ENCODE results near the gene EPHB1. TPM values are rescaled to one million over a fixed set of nuclear protein-coding genes. Genes with fewer than 3 reads are reported as not detected.

The EPHB1 gene
- total RNA-seq, 1 experiment from 2014 or later = 0.86 TPM

GRCh38 chr3:135229018-135229495 is 434.0 kb downstream of the EPHB1 start:
- no peak overlapping the region for H3K27ac ChIP-seq (ENCODE audit: low read depth, low read length)
- H2AFZ ChIP-seq (ENCODE audit: low read depth, low read length, poor library complexity, severe bottlenecking) = no peak overlapping the region
- no peaks in the 10 kb centered on the region; the same call in none of the 2 replicates for H3K27me3 ChIP-seq (ENCODE audit: insufficient read depth, low read length)
- H3K9ac ChIP-seq (ENCODE audit: low read length) = no peak overlapping the region
- POLR2A ChIA-PET = no interaction called here
- H3K9me2 ChIP-seq (ENCODE audit: insufficient read depth) = no peaks in the 10 kb centered on the region
- DNase-seq (ENCODE audit: low read depth, low spot score) (no peak), ATAC-seq (peak; percentile 63)
- H4K20me1 ChIP-seq (ENCODE audit: insufficient read depth) = no peaks in the 10 kb centered on the region
- H3K9me3 ChIP-seq (ENCODE audit: control insufficient read depth in 1 of 2, insufficient read depth in 1 of 2, low read depth in 1 of 2, low read length in 2 of 2) = no peaks in the 10 kb centered on the region
- TF ChIP-seq CEBPB (IDR thresholded peaks at IDR 0.05; ENCODE audit: low read depth) (no peak), JUND (IDR thresholded peaks at IDR 0.05) (no peak), CBX3 (IDR thresholded peaks at IDR 0.05; ENCODE audit: low read depth) (no peak), TCF7L2 (IDR thresholded peaks at IDR 0.05; ENCODE audit: borderline replicate concordance, extremely low read depth, insufficient read depth, insufficient read length) (no peak), ELF1 (IDR thresholded peaks at IDR 0.05; ENCODE audit: borderline replicate concordance, low read depth) (no peak), CTCF (IDR thresholded peaks at IDR 0.05 in 2 of 3, conservative IDR thresholded peaks at IDR 0.05 in 1 of 3; ENCODE audit: borderline replicate concordance in 1 of 3, insufficient read depth in 1 of 3, low read depth in 2 of 3, low read length in 2 of 3) (no peak)
- H3K36me3 ChIP-seq (ENCODE audit: control insufficient read depth in 1 of 2, insufficient read depth in 2 of 2, low read length in 2 of 2) = no peaks in the 10 kb centered on the region
- H3K79me2 ChIP-seq (ENCODE audit: insufficient read depth, low read length) = no peaks in the 10 kb centered on the region
- H3K4me1 ChIP-seq (ENCODE audit: control insufficient read depth in 1 of 2, insufficient read depth in 2 of 2, low read length in 2 of 2) = no peaks in the 10 kb centered on the region
- BruUV-seq (replicated peaks) = no TSS peak
- no peak overlapping the region for H3K4me2 ChIP-seq (ENCODE audit: low read length)
- no peak overlapping the region for H3K4me3 ChIP-seq (replicated peaks in 1 of 2; ENCODE audit: low read depth in 1 of 2, low read length in 2 of 2)
- RAD21 ChIA-PET (ENCODE audit: low non-redundant PET in 1 of 2, low total read pairs in 2 of 2, uncharacterized antibody in 2 of 2, unreplicated experiment in 2 of 2) = no interaction called here
- intact Hi-C loops (cut with micrococcal nuclease) = loop anchor here (1.0 kb wide), 1 partner anchor 29 kb away; no protein-coding TSS in a partner anchor
- CTCF ChIA-PET = interaction anchor here (1.1 kb wide), 1 partner anchor 275 kb away, joined by 3 read pairs; no protein-coding TSS in a partner anchor

- H3K36me3 ChIP-seq (ENCODE audit: control insufficient read depth in 1 of 2, insufficient read depth in 2 of 2, low read length in 2 of 2) = no peaks in the 10 kb centered on the region
- H3K4me2 ChIP-seq (ENCODE audit: low read length) = no peak overlapping the region
- CTCF ChIA-PET = no interaction called here
- ATAC-seq (no peak), DNase-seq (ENCODE audit: low read depth, low spot score) (no peak)
- POLR2A ChIA-PET = no interaction called here
- no peaks in the 10 kb centered on the region for H3K79me2 ChIP-seq (ENCODE audit: insufficient read depth, low read length)
- H2AFZ ChIP-seq (ENCODE audit: low read depth, low read length, poor library complexity, severe bottlenecking) = no peak overlapping the region
- no peaks in the 10 kb centered on the region for H3K4me1 ChIP-seq (ENCODE audit: control insufficient read depth in 1 of 2, insufficient read depth in 2 of 2, low read length in 2 of 2)
- H3K9me3 ChIP-seq (ENCODE audit: control insufficient read depth in 1 of 2, insufficient read depth in 1 of 2, low read depth in 1 of 2, low read length in 2 of 2) = no peaks in the 10 kb centered on the region
- RAD21 ChIA-PET (ENCODE audit: low non-redundant PET in 1 of 2, low total read pairs in 2 of 2, uncharacterized antibody in 2 of 2, unreplicated experiment in 2 of 2) = no interaction called here
- no peak overlapping the region for H3K9ac ChIP-seq (ENCODE audit: low read length)
- H3K27me3 ChIP-seq (ENCODE audit: insufficient read depth, low read length) = no peaks in the 10 kb centered on the region; the same call in none of the 2 replicates
- H4K20me1 ChIP-seq (ENCODE audit: insufficient read depth) = no peaks in the 10 kb centered on the region
- H3K27ac ChIP-seq (ENCODE audit: low read depth, low read length) = no peak overlapping the region
- BruUV-seq (replicated peaks) = no TSS peak
- no peak for TF ChIP-seq ELF1 (IDR thresholded peaks at IDR 0.05; ENCODE audit: borderline replicate concordance, low read depth)
- TF ChIP-seq, protein P1, sequence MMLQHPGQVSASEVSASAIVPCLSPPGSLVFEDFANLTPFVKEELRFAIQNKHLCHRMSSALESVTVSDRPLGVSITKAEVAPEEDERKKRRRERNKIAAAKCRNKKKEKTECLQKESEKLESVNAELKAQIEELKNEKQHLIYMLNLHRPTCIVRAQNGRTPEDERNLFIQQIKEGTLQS (IDR thresholded peaks at IDR 0.05) = no peak
- no peak for TF ChIP-seq ZFX (IDR thresholded peaks at IDR 0.05)
- TF ChIP-seq CEBPB (IDR thresholded peaks at IDR 0.05; ENCODE audit: low read depth) = no peak
- no peak for TF ChIP-seq RAD21 (IDR thresholded peaks at IDR 0.05; ENCODE audit: low read depth)
- no peak for TF ChIP-seq SRF (IDR thresholded peaks at IDR 0.05; ENCODE audit: low read depth)
- intact Hi-C loops (cut with micrococcal nuclease) = no loop called here
- H3K4me3 ChIP-seq (replicated peaks in 1 of 2; ENCODE audit: low read depth in 1 of 2, low read length in 2 of 2) = no peak overlapping the region
- H3K9me2 ChIP-seq (ENCODE audit: insufficient read depth) = no peaks in the 10 kb centered on the region
Measured at GRCh38 chr3:135231737-135232136, 436.7 kb downstream of the EPHB1 start.

All from HCT116 (cell line).